ENCODE data around the gene SHISA4. TPM values are rescaled to one million over a fixed set of nuclear protein-coding genes. Genes with fewer than 3 reads are reported as not detected.

The SHISA4 gene
- total RNA-seq, 1 experiment from 2014 or later, result 0.31 TPM

Other genes starting within 250 kb of the SHISA4 start
- gene IPO9, start 59.7 kb upstream of the SHISA4 start, total RNA-seq (2014; rRNA removed; shearing (Covaris generic)), result 22.9 and 32.7 TPM in 2 replicates
- 2.4 and 2.5 TPM in 2 replicates for gene LMOD1, start 57.6 kb downstream of the SHISA4 start, total RNA-seq (2014; rRNA removed; shearing (Covaris generic))
- 71.1 and 85.0 TPM in 2 replicates for gene TIMM17A, start 66.6 kb downstream of the SHISA4 start, total RNA-seq (2014; rRNA removed; shearing (Covaris generic))
- 60.2 and 79.5 TPM in 2 replicates for gene RNPEP, start 93.8 kb downstream of the SHISA4 start, total RNA-seq (2014; rRNA removed; shearing (Covaris generic))
- gene ELF3, start 121.7 kb downstream of the SHISA4 start, total RNA-seq (2014; rRNA removed; shearing (Covaris generic)), result 3.4 and 3.8 TPM in 2 replicates
- gene GPR37L1, start 234.0 kb downstream of the SHISA4 start, total RNA-seq (2014; rRNA removed; shearing (Covaris generic)), result not detected in 2 replicates

Data from G401 (cell line).